Breast epithelium (tissue), 3 donors: Measurements from ENCODE around the gene SERPINC1.

Source experiments
- CTCF ChIP-seq, 3 donors: fragments of 450-650 bp; IDR thresholded peaks; one replicate each; pipeline ENCODE4 v1.5.1; 2016 to 2017; ENCODE audit warnings: antibody characterized with exemption in 3 of 3, mild to moderate bottlenecking in 3 of 3, moderate library complexity in 3 of 3
- POLR2A ChIP-seq: fragments of 450-650 bp; IDR thresholded peaks from one replicate; pipeline ENCODE4 v1.6.1; 2016; ENCODE audit warnings: antibody characterized with exemption, mild to moderate bottlenecking, moderate library complexity
- POLR2AphosphoS5 ChIP-seq, 3 donors: sonication (generic); formaldehyde crosslinking; IDR thresholded peaks; one replicate each; pipeline ENCODE4 v1.6.1; 2017; ENCODE audit warnings: antibody characterized with exemption in 3 of 3

- TF ChIP-seq CTCF (IDR thresholded peaks at IDR 0.05) (no peak), POLR2A (no peak), POLR2AphosphoS5 (IDR thresholded peaks at IDR 0.05) (no peak)
Observed at GRCh38 chr1:173917149-173917548, at the start of gene SERPINC1.
